PC-3 (cell line): ENCODE measurements around the gene SLC39A11. TPM values are rescaled to one million over a fixed set of nuclear protein-coding genes. Genes with fewer than 3 reads are reported as not detected.
A peak's percentile ranks its signal among the peaks of the same experiment; 100 is the strongest.

Source experiments
- ATAC-seq: fragments of 200-7000 bp; cut with Tn5 transposase; 2 replicates; pipeline ENCODE4 v1.9.1; 2020; ENCODE audit warnings: mild to moderate bottlenecking, moderate library complexity
- BruUV-seq: library from RNA; stranded (reverse); fragments of 400-500 nt; replicated peaks from 2 replicates; lab custom pipeline; 2021; lab: Mats Ljungman, UMichigan
- CTCF ChIA-PET: fragments of 300-600 bp; sonication (Branson Sonifier 250); formaldehyde crosslinking; loops from one replicate; lab custom pipeline; 2022; ENCODE audit warnings: antibody characterized with exemption; lab: Charles Lee
- POLR2A ChIA-PET: fragments of 300-600 bp; sonication (Branson Sonifier 250); formaldehyde crosslinking; loops from one replicate; lab custom pipeline; 2022; ENCODE audit warnings: antibody characterized with exemption; ENCODE audit not compliant: unreplicated experiment; lab: Charles Lee
- DNase-seq: peaks from one replicate; pipeline ENCODE4 v3.0.0-alpha.2; 2015
- H2AFZ ChIP-seq: fragments of 300-600 bp; sonication (generic); 2 replicates; pipeline ENCODE4 v1.6.0; 2016; ENCODE audit warnings: antibody characterized with exemption, low read length
- H3F3A ChIP-seq: fragments of 300-600 bp; sonication (generic); one replicate; pipeline ENCODE4 v1.6.0; 2017; ENCODE audit warnings: antibody characterized with exemption, low read length, control low read depth, mild to moderate bottlenecking; ENCODE audit not compliant: unreplicated experiment
- H3K27ac ChIP-seq: fragments of 300-600 bp; sonication (generic); 2 replicates; pipeline ENCODE4 v1.5.1; 2016; ENCODE audit warnings: mild to moderate bottlenecking, low read length
- H3K27me3 ChIP-seq: fragments of 300-600 bp; sonication (generic); 2 replicates; pipeline ENCODE4 v1.6.1; 2016; ENCODE audit warnings: low read length, mixed read lengths
- H3K36me3 ChIP-seq: fragments of 300-600 bp; sonication (generic); 2 replicates; pipeline ENCODE4 v1.6.1; 2016; ENCODE audit warnings: low read depth, mixed run types, low read length, mixed read lengths
- H3K4me1 ChIP-seq: fragments of 300-600 bp; sonication (generic); 2 replicates; pipeline ENCODE4 v1.5.1; 2016; ENCODE audit warnings: low read length; ENCODE audit not compliant: insufficient read depth
- H3K4me2 ChIP-seq: fragments of 300-600 bp; sonication (generic); 2 replicates; pipeline ENCODE4 v1.6.0; 2016; ENCODE audit warnings: low read length
- H3K4me3 ChIP-seq: fragments of 300-600 bp; sonication (generic); 2 replicates; pipeline ENCODE4 v1.5.1; 2016; ENCODE audit warnings: mild to moderate bottlenecking, low read length, mixed read lengths
- H3K79me2 ChIP-seq: fragments of 300-600 bp; sonication (generic); 2 replicates; pipeline ENCODE4 v1.6.1; 2017; ENCODE audit warnings: low read length, mixed read lengths
- H3K9ac ChIP-seq: fragments of 300-600 bp; sonication (generic); 2 replicates; pipeline ENCODE4 v1.6.0; 2016; ENCODE audit warnings: mild to moderate bottlenecking, low read length
- H3K9me2 ChIP-seq: fragments of 300-600 bp; sonication (generic); replicated peaks from 2 replicates; pipeline ENCODE4 v1.6.1; 2016; ENCODE audit warnings: mixed run types, low read length, mixed read lengths
- H3K9me3 ChIP-seq: fragments of 300-600 bp; sonication (generic); 2 replicates; pipeline ENCODE4 v1.6.1; 2016; ENCODE audit warnings: low read length, mixed read lengths
- H4K20me1 ChIP-seq: fragments of 300-600 bp; sonication (generic); 2 replicates; pipeline ENCODE4 v1.6.1; 2016; ENCODE audit warnings: low read length, mixed read lengths
- EZH2 ChIP-seq: fragments of 300-600 bp; sonication (generic); IDR thresholded peaks from one replicate; pipeline ENCODE4 v1.6.1; 2017; ENCODE audit warnings: antibody characterized with exemption, mild to moderate bottlenecking, low read length; ENCODE audit not compliant: unreplicated experiment
- EZH2phosphoT487 ChIP-seq: fragments of 300-600 bp; sonication (generic); IDR thresholded peaks from 2 replicates; pipeline ENCODE4 v1.6.1; 2018; ENCODE audit warnings: mild to moderate bottlenecking, antibody characterized with exemption, low read length, borderline replicate concordance
- intact Hi-C: fragments of 100-400 bp; cut with micrococcal nuclease; formaldehyde crosslinking; loops from 2 replicates; pipeline ENCODE4 v1.9.0; 2023
- total RNA-seq: library from RNA; depleted of rRNA; stranded (reverse); fragments of >200 nt; gene quantifications from 2 replicates; pipeline ENCODE4 v1.2.3, GENCODE V29; 2014
- TF ChIP-seq, protein P1 (sequence below): fragments of 300-600 bp; sonication (generic); conservative IDR thresholded peaks from 2 replicates; pipeline ENCODE4 v1.5.1; 2017; ENCODE audit warnings: antibody characterized with exemption, low read depth, mild to moderate bottlenecking, low read length

Gene SLC39A11
- total RNA-seq, 1 experiment from 2014 or later: 37.7 TPM

DNA sequence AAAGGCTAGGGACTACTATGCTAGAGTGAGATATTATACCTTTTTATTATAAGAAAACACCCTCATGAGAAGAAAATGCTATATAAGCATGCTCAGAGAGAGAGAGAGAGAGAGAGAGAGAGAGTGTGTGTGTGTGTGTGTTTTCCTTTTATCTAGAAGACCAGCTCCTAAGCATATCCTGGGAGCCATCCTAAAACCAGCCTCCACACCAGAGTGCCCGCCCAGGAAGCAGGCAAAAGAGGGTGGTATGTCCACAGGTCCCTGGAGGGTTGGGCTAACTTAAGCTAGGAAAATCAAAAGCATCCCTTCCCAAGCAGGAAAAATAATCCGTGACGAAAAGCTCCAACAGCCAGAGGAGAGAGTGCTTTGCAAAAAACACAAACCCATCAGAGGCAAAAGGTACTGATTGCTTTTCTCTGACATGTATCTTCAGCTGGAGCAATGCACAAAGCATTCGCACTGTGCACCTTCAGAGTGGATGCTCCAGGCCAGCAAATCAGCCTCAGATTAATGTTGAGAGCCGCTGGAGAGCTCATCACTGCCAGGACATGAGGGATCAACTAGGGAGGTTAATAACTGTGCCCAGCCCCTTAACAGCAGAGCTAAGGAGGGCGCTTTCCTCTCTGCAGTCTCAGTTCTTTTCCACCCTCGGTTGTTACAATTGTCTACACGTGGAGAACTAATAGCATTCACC is 125.1 kb downstream of the SLC39A11 start:
- Histone ChIP-seq H3K36me3 (no peaks in the 10 kb centered on the region), H3K27ac (no peak overlapping the region), H3K9me2 (no peaks in the 10 kb centered on the region), H2AFZ (no peak overlapping the region), H3K4me1 (peaks cover 13% of the 10 kb centered on the region), H3K4me3 (no peak overlapping the region), H3K9me3 (no peaks in the 10 kb centered on the region), H3K27me3 (no peaks in the 10 kb centered on the region), H3K79me2 (no peaks in the 10 kb centered on the region), H3K4me2 (no peak overlapping the region), H4K20me1 (no peaks in the 10 kb centered on the region), H3K9ac (no peak overlapping the region), H3F3A (no peaks in the 10 kb centered on the region)
- peak; percentile 18 for ATAC-seq
- POLR2A ChIA-PET: interaction anchor here (0.6 kb wide), 1 partner anchor 330 kb away, joined by 5 read pairs; no protein-coding TSS in a partner anchor
- CTCF ChIA-PET: interaction anchor here (0.6 to 0.7 kb wide), 2 partner anchors 243 to 379 kb away, joined by 3 read pairs; no protein-coding TSS in a partner anchor
- no peak for DNase-seq
- BruUV-seq: no TSS peak
- TF ChIP-seq, protein P1, sequence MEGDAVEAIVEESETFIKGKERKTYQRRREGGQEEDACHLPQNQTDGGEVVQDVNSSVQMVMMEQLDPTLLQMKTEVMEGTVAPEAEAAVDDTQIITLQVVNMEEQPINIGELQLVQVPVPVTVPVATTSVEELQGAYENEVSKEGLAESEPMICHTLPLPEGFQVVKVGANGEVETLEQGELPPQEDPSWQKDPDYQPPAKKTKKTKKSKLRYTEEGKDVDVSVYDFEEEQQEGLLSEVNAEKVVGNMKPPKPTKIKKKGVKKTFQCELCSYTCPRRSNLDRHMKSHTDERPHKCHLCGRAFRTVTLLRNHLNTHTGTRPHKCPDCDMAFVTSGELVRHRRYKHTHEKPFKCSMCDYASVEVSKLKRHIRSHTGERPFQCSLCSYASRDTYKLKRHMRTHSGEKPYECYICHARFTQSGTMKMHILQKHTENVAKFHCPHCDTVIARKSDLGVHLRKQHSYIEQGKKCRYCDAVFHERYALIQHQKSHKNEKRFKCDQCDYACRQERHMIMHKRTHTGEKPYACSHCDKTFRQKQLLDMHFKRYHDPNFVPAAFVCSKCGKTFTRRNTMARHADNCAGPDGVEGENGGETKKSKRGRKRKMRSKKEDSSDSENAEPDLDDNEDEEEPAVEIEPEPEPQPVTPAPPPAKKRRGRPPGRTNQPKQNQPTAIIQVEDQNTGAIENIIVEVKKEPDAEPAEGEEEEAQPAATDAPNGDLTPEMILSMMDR: no peak
- no peak for TF ChIP-seq EZH2
- TF ChIP-seq EZH2phosphoT487: no peak
- intact Hi-C loops: no loop called here

DNA sequence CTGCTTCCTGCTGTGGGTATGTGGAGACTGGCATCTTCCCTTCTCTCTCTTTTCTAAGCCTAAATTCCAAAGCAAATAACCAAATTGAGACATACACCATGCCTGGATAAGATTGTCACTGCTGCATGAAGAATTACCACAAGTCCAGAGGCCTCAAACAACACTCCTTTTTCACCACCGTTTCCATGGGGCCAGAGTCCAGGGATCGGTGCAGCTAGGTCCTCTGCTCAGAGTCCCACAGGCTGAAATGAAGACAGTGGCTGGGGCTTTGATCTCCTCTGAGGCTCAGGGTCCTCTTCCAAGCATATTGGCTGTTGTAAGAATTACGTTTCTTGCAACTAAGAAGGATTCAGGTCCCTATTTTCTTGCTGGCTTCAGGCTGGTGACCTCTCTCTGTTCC is 130.4 kb downstream of the SLC39A11 start:
- H3K27ac ChIP-seq: no peak overlapping the region
- no peak overlapping the region for H3K9ac ChIP-seq
- no peaks in the 10 kb centered on the region for H3K9me2 ChIP-seq
- no TSS peak for BruUV-seq
- ChIA-PET POLR2A (no interaction called here), CTCF (no interaction called here)
- H3K79me2 ChIP-seq: no peaks in the 10 kb centered on the region
- no peak overlapping the region for H3K4me3 ChIP-seq
- no peaks in the 10 kb centered on the region for H3K27me3 ChIP-seq
- H3K4me2 ChIP-seq: no peak overlapping the region
- H3K36me3 ChIP-seq: no peaks in the 10 kb centered on the region
- H3K9me3 ChIP-seq: no peaks in the 10 kb centered on the region
- H3F3A ChIP-seq: no peaks in the 10 kb centered on the region
- no peak for ATAC-seq
- intact Hi-C loops: no loop called here
- H4K20me1 ChIP-seq: no peaks in the 10 kb centered on the region
- no peaks in the 10 kb centered on the region for H3K4me1 ChIP-seq
- no peak for TF ChIP-seq EZH2
- no peak for TF ChIP-seq EZH2phosphoT487
- TF ChIP-seq, protein P1: no peak
- DNase-seq: no peak
- H2AFZ ChIP-seq: no peak overlapping the region

DNA sequence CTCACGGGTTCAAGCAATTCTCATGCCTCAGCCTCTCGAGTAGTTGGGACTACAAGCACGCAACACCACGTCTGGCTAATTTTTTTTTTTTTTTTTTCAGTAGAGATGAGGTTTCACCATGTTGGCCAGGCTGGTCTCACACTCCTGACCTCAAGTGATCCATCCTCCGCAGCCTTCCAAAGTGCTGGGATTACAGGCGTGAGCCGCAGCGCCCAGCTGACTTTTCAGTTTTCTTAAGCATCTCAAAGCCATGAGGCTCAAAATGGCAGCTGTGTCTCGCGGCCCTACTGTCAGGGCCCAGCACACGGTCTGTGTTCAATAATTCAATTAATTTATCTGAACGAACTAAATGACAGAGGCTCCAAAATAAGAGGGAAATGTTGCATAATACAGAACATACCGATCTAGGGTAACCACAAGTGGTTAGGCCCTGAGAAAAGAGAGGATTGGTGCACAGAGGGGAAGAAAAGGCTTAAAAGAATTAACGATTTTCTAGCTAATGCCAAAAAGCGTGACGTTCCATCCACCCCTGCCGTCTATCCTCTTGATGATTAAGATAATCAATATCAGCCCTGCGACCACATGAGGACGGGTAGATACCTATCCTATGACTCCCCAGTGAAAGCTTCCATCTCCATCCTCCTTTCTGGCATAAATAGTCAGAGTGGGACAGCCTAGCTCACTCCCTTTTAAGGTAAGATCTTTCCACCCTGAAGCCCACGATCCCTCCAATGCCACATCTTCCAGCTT is 136.9 kb downstream of the SLC39A11 start:
- no peaks in the 10 kb centered on the region for H4K20me1 ChIP-seq
- H3K27me3 ChIP-seq: no peaks in the 10 kb centered on the region
- H3F3A ChIP-seq: no peaks in the 10 kb centered on the region
- no peaks in the 10 kb centered on the region for H3K36me3 ChIP-seq
- intact Hi-C loops: no loop called here
- DNase-seq (no peak), ATAC-seq (no peak)
- CTCF ChIA-PET: no interaction called here
- no peaks in the 10 kb centered on the region for H3K9me2 ChIP-seq
- no peak overlapping the region for H3K9ac ChIP-seq
- BruUV-seq: no TSS peak
- no peaks in the 10 kb centered on the region for H3K4me1 ChIP-seq
- H3K4me2 ChIP-seq: no peak overlapping the region
- POLR2A ChIA-PET: no interaction called here
- TF ChIP-seq, protein P1: no peak
- no peak for TF ChIP-seq EZH2
- no peak for TF ChIP-seq EZH2phosphoT487
- H3K4me3 ChIP-seq: no peak overlapping the region
- H2AFZ ChIP-seq: no peak overlapping the region
- no peak overlapping the region for H3K27ac ChIP-seq
- H3K79me2 ChIP-seq: no peaks in the 10 kb centered on the region
- H3K9me3 ChIP-seq: no peaks in the 10 kb centered on the region
